Measurements from ENCODE around the gene ATXN1. TPM values are rescaled to one million over a fixed set of nuclear protein-coding genes. Genes with fewer than 3 reads are reported as not detected.
"Not testable (repeated sequence)": the region's sequence is repeated elsewhere in the genome, so short reads cannot be mapped to it uniquely, and the experiment has no call there.

The ATXN1 gene
- total RNA-seq, 1 experiment from 2014 or later: 27.0 TPM

GRCh38 chr6:16711546-16712254, 49.6 kb downstream of the ATXN1 start:
- no peaks in the 10 kb centered on the region for H3K9me2 ChIP-seq (replicated peaks; ENCODE audit: low read length)
- POLR2A ChIA-PET (ENCODE audit: unreplicated experiment): interaction anchor here (0.6 kb wide), 1 partner anchor 129 kb away, joined by 3 read pairs; no protein-coding TSS in a partner anchor
- peak overlapping the region; percentile 95 for H3K4me2 ChIP-seq (ENCODE audit: low read length)
- BruUV-seq (replicated peaks): no TSS peak
- H3K4me1 ChIP-seq (ENCODE audit: insufficient read depth, low read length): peaks cover 41% of the 10 kb centered on the region
- H2AFZ ChIP-seq (ENCODE audit: low read length): no peak overlapping the region
- H3F3A ChIP-seq (ENCODE audit: low read length, unreplicated experiment): peaks cover 14% of the 10 kb centered on the region
- H3K27ac ChIP-seq (ENCODE audit: low read length): peak overlapping the region; percentile 98
- peak overlapping the region; percentile 88 for H3K9ac ChIP-seq (ENCODE audit: low read length)
- no peaks in the 10 kb centered on the region for H3K9me3 ChIP-seq (ENCODE audit: low read length)
- H3K79me2 ChIP-seq (ENCODE audit: low read length): peaks cover 47% of the 10 kb centered on the region
- TF ChIP-seq EZH2 (IDR thresholded peaks at IDR 0.05; ENCODE audit: low read length, unreplicated experiment): no peak
- TF ChIP-seq, protein P1, sequence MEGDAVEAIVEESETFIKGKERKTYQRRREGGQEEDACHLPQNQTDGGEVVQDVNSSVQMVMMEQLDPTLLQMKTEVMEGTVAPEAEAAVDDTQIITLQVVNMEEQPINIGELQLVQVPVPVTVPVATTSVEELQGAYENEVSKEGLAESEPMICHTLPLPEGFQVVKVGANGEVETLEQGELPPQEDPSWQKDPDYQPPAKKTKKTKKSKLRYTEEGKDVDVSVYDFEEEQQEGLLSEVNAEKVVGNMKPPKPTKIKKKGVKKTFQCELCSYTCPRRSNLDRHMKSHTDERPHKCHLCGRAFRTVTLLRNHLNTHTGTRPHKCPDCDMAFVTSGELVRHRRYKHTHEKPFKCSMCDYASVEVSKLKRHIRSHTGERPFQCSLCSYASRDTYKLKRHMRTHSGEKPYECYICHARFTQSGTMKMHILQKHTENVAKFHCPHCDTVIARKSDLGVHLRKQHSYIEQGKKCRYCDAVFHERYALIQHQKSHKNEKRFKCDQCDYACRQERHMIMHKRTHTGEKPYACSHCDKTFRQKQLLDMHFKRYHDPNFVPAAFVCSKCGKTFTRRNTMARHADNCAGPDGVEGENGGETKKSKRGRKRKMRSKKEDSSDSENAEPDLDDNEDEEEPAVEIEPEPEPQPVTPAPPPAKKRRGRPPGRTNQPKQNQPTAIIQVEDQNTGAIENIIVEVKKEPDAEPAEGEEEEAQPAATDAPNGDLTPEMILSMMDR (conservative IDR thresholded peaks at IDR 0.05; ENCODE audit: low read depth, low read length): peak; percentile 65
- ATAC-seq: peak; percentile 69
- intact Hi-C loops (cut with micrococcal nuclease): loop anchor here (1.0 to 5.0 kb wide), 8 partner anchors 15 to 379 kb away; no protein-coding TSS in a partner anchor
- CTCF ChIA-PET: interaction anchor here (1.2 to 1.3 kb wide), 2 partner anchors 198 to 200 kb away, joined by 3 to 6 read pairs; no protein-coding TSS in a partner anchor
- no peaks in the 10 kb centered on the region for H3K36me3 ChIP-seq (ENCODE audit: low read depth, low read length)
- no peaks in the 10 kb centered on the region for H4K20me1 ChIP-seq (ENCODE audit: low read length)
- H3K27me3 ChIP-seq (ENCODE audit: low read length): no peaks in the 10 kb centered on the region
- DNase-seq: peak; percentile 90
- peak overlapping the region; percentile 64 for H3K4me3 ChIP-seq (ENCODE audit: low read length)

DNA sequence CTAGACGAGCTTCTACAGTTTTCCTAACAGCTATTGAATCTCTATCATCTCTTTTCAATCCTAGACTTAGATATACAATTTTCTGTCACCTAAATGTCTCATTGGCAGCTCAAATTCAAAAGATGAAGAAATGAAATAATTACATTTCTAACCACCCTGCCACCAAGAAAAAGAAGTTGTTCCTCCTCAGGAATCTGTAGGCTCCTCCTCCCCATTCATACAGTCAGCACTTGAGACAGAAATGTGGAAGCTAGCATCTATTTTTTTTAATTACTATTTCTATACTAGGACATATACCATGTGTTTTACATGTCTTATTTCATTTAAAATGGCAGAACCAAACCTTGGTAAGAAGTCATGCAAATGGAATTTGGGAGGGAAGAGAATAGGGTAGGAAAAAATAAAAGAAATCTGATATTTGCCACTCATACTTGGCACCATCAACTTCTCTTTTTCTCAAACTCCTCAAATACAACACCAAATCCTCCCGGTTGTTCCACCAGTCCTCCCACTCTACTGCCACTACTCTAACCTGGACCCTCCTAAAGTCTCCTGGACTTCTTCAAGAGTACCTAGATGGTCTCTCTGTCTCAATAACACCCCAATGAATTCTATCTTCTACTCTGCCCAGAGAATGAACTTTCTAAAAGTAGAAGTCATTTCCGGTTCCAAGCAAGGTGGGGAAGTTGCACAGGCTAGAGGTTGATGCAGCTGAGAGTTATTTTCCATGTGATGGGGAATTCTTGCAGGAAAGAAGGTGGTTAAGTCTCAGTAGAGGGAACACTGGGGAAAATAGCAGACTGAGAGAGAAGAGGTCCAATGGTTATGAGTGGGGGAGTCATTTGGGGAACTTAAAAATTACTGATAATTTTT, 54.1 kb downstream of the ATXN1 start:
- Histone ChIP-seq H3F3A (ENCODE audit: low read length, unreplicated experiment) (peaks cover under 1% of the 10 kb centered on the region), H2AFZ (ENCODE audit: low read length) (no peak overlapping the region), H3K9me2 (replicated peaks; ENCODE audit: low read length) (no peaks in the 10 kb centered on the region), H3K36me3 (ENCODE audit: low read depth, low read length) (no peaks in the 10 kb centered on the region), H4K20me1 (ENCODE audit: low read length) (no peaks in the 10 kb centered on the region), H3K27ac (ENCODE audit: low read length) (no peak overlapping the region), H3K79me2 (ENCODE audit: low read length) (peaks cover 46% of the 10 kb centered on the region), H3K4me1 (ENCODE audit: insufficient read depth, low read length) (peaks cover 44% of the 10 kb centered on the region), H3K9me3 (ENCODE audit: low read length) (no peaks in the 10 kb centered on the region), H3K9ac (ENCODE audit: low read length) (no peak overlapping the region), H3K27me3 (ENCODE audit: low read length) (no peaks in the 10 kb centered on the region), H3K4me2 (ENCODE audit: low read length) (no peak overlapping the region), H3K4me3 (ENCODE audit: low read length) (no peak overlapping the region)
- DNase-seq (no peak), ATAC-seq (no peak)
- TF ChIP-seq EZH2 (IDR thresholded peaks at IDR 0.05; ENCODE audit: low read length, unreplicated experiment) (no peak), EZH2phosphoT487 (IDR thresholded peaks at IDR 0.05; ENCODE audit: borderline replicate concordance, low read length) (no peak)
- TF ChIP-seq, protein P1 (conservative IDR thresholded peaks at IDR 0.05; ENCODE audit: low read depth, low read length): no peak
- intact Hi-C loops (cut with micrococcal nuclease): no loop called here
- CTCF ChIA-PET: no interaction called here
- POLR2A ChIA-PET (ENCODE audit: unreplicated experiment): no interaction called here
- no TSS peak for BruUV-seq (replicated peaks)

GRCh38 chr6:16706491-16706890, 54.8 kb downstream of the ATXN1 start:
- H3K9ac ChIP-seq (ENCODE audit: low read length); H3K9me3 ChIP-seq (ENCODE audit: low read length); H3K27me3 ChIP-seq (ENCODE audit: low read length); POLR2A ChIA-PET (ENCODE audit: unreplicated experiment); BruUV-seq (replicated peaks); H2AFZ ChIP-seq (ENCODE audit: low read length); H3K4me3 ChIP-seq (ENCODE audit: low read length); DNase-seq; CTCF ChIA-PET; H3K4me2 ChIP-seq (ENCODE audit: low read length); H3F3A ChIP-seq (ENCODE audit: low read length, unreplicated experiment); H3K27ac ChIP-seq (ENCODE audit: low read length); H4K20me1 ChIP-seq (ENCODE audit: low read length); intact Hi-C loops (cut with micrococcal nuclease); ATAC-seq; H3K9me2 ChIP-seq (replicated peaks; ENCODE audit: low read length); H3K36me3 ChIP-seq (ENCODE audit: low read depth, low read length): not testable (repeated sequence)
- H3K79me2 ChIP-seq (ENCODE audit: low read length): peaks cover 46% of the 10 kb centered on the region
- H3K4me1 ChIP-seq (ENCODE audit: insufficient read depth, low read length): peaks cover 38% of the 10 kb centered on the region

Measured in PC-3 (cell line).